K562 (cell line): ENCODE measurements around the gene GRK4. TPM values are rescaled to one million over a fixed set of nuclear protein-coding genes. Genes with fewer than 3 reads are reported as not detected.

Experiments
- ATAC-seq: fragments of 200-7000 bp; cut with Tn5 transposase; 3 replicates; pipeline ENCODE4 v1.9.1; 2020; ENCODE audit warnings: moderate library complexity
- BruUV-seq: library from RNA; stranded (reverse); fragments of 400-500 nt; replicated peaks from 2 replicates; lab custom pipeline; 2021; lab: Mats Ljungman, UMichigan
- CTCF ChIA-PET: fragments of 300-600 bp; formaldehyde crosslinking; extraction: SDS; loops from one replicate; lab custom pipeline; 2021; ENCODE audit warnings: low intra/inter-chr PET ratio; lab: Yijun Ruan, JAX
- POLR2A ChIA-PET: fragments of 300-600, 350-650 bp; sonication (Branson Sonifier 250); formaldehyde crosslinking; extraction: SDS; loops from one replicate; lab custom pipeline; 2021; ENCODE audit warnings: antibody characterized with exemption, inconsistent platforms; lab: Yijun Ruan, JAX
- DNase-seq, 4 experiments: peaks; one replicate each; pipeline versions ENCODE4 v3.0.0 to v3.0.0-alpha.2; 2011 to 2018; ENCODE audit warnings: low spot score in 3 of 4, mixed read lengths in 3 of 4; ENCODE audit errors: extremely low read depth in 1 of 4
- FAIRE-seq: peaks from 2 replicates; lab custom pipeline; 2011; peaks lifted over from hg19 to GRCh38; lab: Jason Lieb, UNC
- H2AFZ ChIP-seq: 2 replicates; pipeline ENCODE4 v1.6.0; 2011; ENCODE audit warnings: low read depth, low read length, control low read depth, inconsistent platforms
- H3K27ac ChIP-seq: fragments of 200-600 bp; 3 replicates; pipeline ENCODE4 v1.8.0; 2011; ENCODE audit warnings: low read depth, mild to moderate bottlenecking, control low read depth, inconsistent platforms, low read length, moderate library complexity, mixed read lengths; ENCODE audit errors: extremely low read depth
- H3K27me3 ChIP-seq, 2 experiments: fragments of 300-600 bp in 1 of 2; 2 replicates in 1 of 2; 3 replicates in 1 of 2; pipeline versions ENCODE4 v1.6.0 to v1.8.0; 2011; ENCODE audit warnings: inconsistent platforms in 2 of 2, low read length in 2 of 2, mild to moderate bottlenecking in 1 of 2, mixed read lengths in 1 of 2, moderate library complexity in 1 of 2; ENCODE audit not compliant: control insufficient read depth in 2 of 2, insufficient read depth in 2 of 2
- H3K36me3 ChIP-seq: fragments of 300-600 bp; 3 replicates; pipeline ENCODE4 v1.8.0; 2011; ENCODE audit warnings: mild to moderate bottlenecking, low read length, inconsistent platforms; ENCODE audit not compliant: control insufficient read depth, insufficient read depth
- H3K4me1 ChIP-seq, 2 experiments: fragments of 200-600 bp in 1 of 2; replicated peaks in 1 of 2; 2 replicates in 1 of 2; 3 replicates in 1 of 2; pipeline versions ENCODE4 v1.5.1 to v1.8.0; 2011; ENCODE audit warnings: inconsistent platforms in 2 of 2, low read length in 2 of 2, mild to moderate bottlenecking in 1 of 2, mixed read lengths in 1 of 2, moderate library complexity in 1 of 2; ENCODE audit not compliant: control insufficient read depth in 2 of 2, insufficient read depth in 2 of 2
- H3K4me2 ChIP-seq: 2 replicates; pipeline ENCODE4 v1.6.1; 2011; ENCODE audit warnings: low read length, control low read depth, inconsistent platforms, mixed read lengths; ENCODE audit not compliant: insufficient read depth
- H3K4me3 ChIP-seq: fragments of 200-600 bp; sonication (generic), shearing (Covaris generic); 2 replicates; pipeline ENCODE4 v1.5.1; 2016; ENCODE audit warnings: control low read depth, inconsistent platforms
- H3K79me2 ChIP-seq: fragments of 200-600 bp; 3 replicates; pipeline ENCODE4 v1.8.0; 2011; ENCODE audit warnings: low read length, inconsistent platforms; ENCODE audit not compliant: control insufficient read depth, insufficient read depth
- H3K9ac ChIP-seq, 2 experiments: 2 replicates each; pipeline versions ENCODE4 v1.6.0 to v1.6.1; 2011; ENCODE audit warnings: low read depth in 2 of 2, low read length in 2 of 2, control low read depth in 1 of 2, inconsistent platforms in 1 of 2, mild to moderate bottlenecking in 1 of 2, mixed read lengths in 1 of 2; ENCODE audit not compliant: insufficient read depth in 1 of 2
- H3K9me1 ChIP-seq: one replicate; pipeline ENCODE4 v1.6.0; 2011; ENCODE audit warnings: inconsistent platforms, mild to moderate bottlenecking, low read length, moderate library complexity; ENCODE audit not compliant: control insufficient read depth, insufficient read depth
- H3K9me3 ChIP-seq: replicated peaks from 2 replicates; pipeline ENCODE4 v1.5.1; 2011; ENCODE audit warnings: low read depth, low read length, inconsistent platforms; ENCODE audit not compliant: control insufficient read depth, insufficient read depth
- H4K20me1 ChIP-seq: replicated peaks from 2 replicates; pipeline ENCODE4 v1.6.1; 2011; ENCODE audit warnings: low read length, inconsistent platforms, mixed read lengths; ENCODE audit not compliant: control insufficient read depth, insufficient read depth
- CBX2 ChIP-seq: fragments of 200-600 bp; sonication (generic); IDR thresholded peaks from one replicate; pipeline ENCODE4 v1.6.1; 2012; ENCODE audit warnings: mild to moderate bottlenecking, low read length, inconsistent platforms; ENCODE audit not compliant: insufficient read depth, poor library complexity, severe bottlenecking
- CBX8 ChIP-seq: fragments of 200-600 bp; sonication (generic); IDR thresholded peaks from 2 replicates; pipeline ENCODE4 v1.6.1; 2012; ENCODE audit warnings: borderline replicate concordance, mixed run types, low read depth, mild to moderate bottlenecking, moderate library complexity, mixed read lengths, low read length, control low read depth, inconsistent platforms; ENCODE audit not compliant: poor library complexity, severe bottlenecking; ENCODE audit errors: extremely low read depth
- HNRNPLL ChIP-seq: fragments of 200-400 bp; formaldehyde crosslinking; IDR thresholded peaks from 2 replicates; pipeline ENCODE4 v1.6.1; 2017; ENCODE audit warnings: low read length, low read depth, mild to moderate bottlenecking; ENCODE audit not compliant: poor library complexity, severe bottlenecking
- RNF2 ChIP-seq: sonication (generic); IDR thresholded peaks from 2 replicates; pipeline ENCODE4 v1.6.1; 2016
- SMARCE1 ChIP-seq: fragments of 450-650 bp; IDR thresholded peaks from 2 replicates; pipeline ENCODE4 v1.7.1; 2016; ENCODE audit warnings: mild to moderate bottlenecking
- TBP ChIP-seq: optimal IDR thresholded peaks from 2 replicates; pipeline ENCODE3; 2011; ENCODE audit warnings: low read depth, low read length, improper control_type of control experiment
- ZFP36 ChIP-seq: fragments of 150-350 bp; IDR thresholded peaks from 2 replicates; pipeline ENCODE4 v1.6.1; 2018; ENCODE audit warnings: low read length, low read depth; ENCODE audit not compliant: partially characterized antibody
- WGBS: fragments of 100-300 bp; shearing (Covaris generic); methylation state at CpG from one replicate; pipeline ENCODE4 v1.1.6; 2016; ENCODE audit warnings: low coverage, mixed read lengths; ENCODE audit not compliant: insufficient coverage; ENCODE audit errors: missing lambda C conversion rate; 5-methylcytosine and 5-hydroxymethylcytosine counted together
- in situ Hi-C: fragments of 300-500 bp; cut with MboI; formaldehyde crosslinking; loops from 4 replicates; pipeline ENCODE4 v1.15.0; 2018; ENCODE audit warnings: inconsistent platforms, mixed read lengths
- intact Hi-C: fragments of 100-400 bp; cut with micrococcal nuclease; formaldehyde crosslinking; loops from 2 replicates; pipeline ENCODE4 v1.14.2; 2022
- polyA plus RNA-seq, 8 experiments: library from polyadenylated mRNA; depleted of rRNA in 4 of 8; stranded (reverse) in 5 of 8; unstranded in 3 of 8; fragments of >200 nt; fragmentation: Nextera tagmentation in 2 of 8; fragmentation: Illumina TruSeq in 1 of 8; extraction: Ambion mirVana in 2 of 8; extraction: Trizol in 1 of 8; gene quantifications; 2 replicates each; pipeline versions ENCODE4 v1.2.1 to v1.2.3, GENCODE V29; 2011 to 2014; ENCODE audit warnings: inconsistent platforms in 1 of 8, missing spikeins in 1 of 8
- total RNA-seq, 7 experiments: library from RNA; depleted of rRNA in 6 of 7; stranded (reverse); fragments of >200 nt in 6 of 7; fragmentation: Illumina TruSeq in 2 of 7; extraction: Trizol in 2 of 7; gene quantifications; 2 replicates each; pipeline versions ENCODE4 v1.2.1 to v1.2.3, GENCODE V29; 2011 to 2021; ENCODE audit warnings: low replicate concordance in 1 of 7
- TF ChIP-seq, protein P1 (sequence below), 2 experiments: IDR thresholded peaks; 2 replicates each; pipeline ENCODE4 v1.6.1; 2011; ENCODE audit warnings: borderline replicate concordance in 1 of 2, control low read depth in 1 of 2, low read depth in 1 of 2, low read length in 1 of 2, mild to moderate bottlenecking in 1 of 2, mixed read lengths in 1 of 2, moderate library complexity in 1 of 2; ENCODE audit not compliant: insufficient read depth in 1 of 2, insufficient read length in 1 of 2, poor library complexity in 1 of 2, severe bottlenecking in 1 of 2; ENCODE audit errors: extremely low read depth in 1 of 2

Gene GRK4
- total and polyA plus RNA-seq, 9 of the 15 experiments (the other 6 are each of a cell fraction or from before 2014, with no cell fraction given) = 1.1 to 4.8 (median 2.6) TPM

DNA sequence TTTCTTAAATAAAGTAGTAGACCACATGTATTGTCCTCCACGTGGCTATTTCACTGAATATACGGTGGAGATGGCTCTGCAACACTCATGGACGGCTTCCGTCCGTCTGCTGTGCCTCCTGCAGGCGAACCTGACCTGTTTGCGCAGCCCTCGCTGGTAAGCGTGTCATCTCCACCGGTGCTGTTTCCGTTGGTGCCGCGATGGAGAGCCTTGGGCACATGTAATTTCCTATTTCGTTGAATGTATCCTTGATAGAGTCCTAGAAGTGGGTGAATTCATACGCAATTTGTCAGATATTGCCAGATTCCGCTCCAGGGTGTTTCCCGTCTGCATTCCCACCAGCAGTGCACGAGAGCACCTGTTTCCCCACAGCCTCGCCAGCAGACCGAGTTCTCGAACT, 62.5 kb downstream of the GRK4 start:
- Histone ChIP-seq H3K4me2 (no peak overlapping the region), H3K36me3 (no peaks in the 10 kb centered on the region)
- BruUV-seq = no TSS peak
- peak; percentile 37 for TF ChIP-seq ZFP36
- no peak for TF ChIP-seq TBP
- TF ChIP-seq HNRNPLL = no peak
- TF ChIP-seq, protein P1, sequence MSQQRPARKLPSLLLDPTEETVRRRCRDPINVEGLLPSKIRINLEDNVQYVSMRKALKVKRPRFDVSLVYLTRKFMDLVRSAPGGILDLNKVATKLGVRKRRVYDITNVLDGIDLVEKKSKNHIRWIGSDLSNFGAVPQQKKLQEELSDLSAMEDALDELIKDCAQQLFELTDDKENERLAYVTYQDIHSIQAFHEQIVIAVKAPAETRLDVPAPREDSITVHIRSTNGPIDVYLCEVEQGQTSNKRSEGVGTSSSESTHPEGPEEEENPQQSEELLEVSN (IDR thresholded peaks at IDR 0.05; ENCODE audit: borderline replicate concordance in 1 of 2, extremely low read depth in 1 of 2, insufficient read depth in 1 of 2, insufficient read length in 1 of 2, low read depth in 1 of 2, low read length in 1 of 2, poor library complexity in 1 of 2, severe bottlenecking in 1 of 2) = peak in 1 of 2 experiments; percentile 9
- peak; percentile 83 for TF ChIP-seq CBX8
- peak; percentile 87 for TF ChIP-seq CBX2
- no peak for TF ChIP-seq SMARCE1
- peak; percentile 68; the same call in 1 of the 2 replicates for TF ChIP-seq RNF2
- TF ChIP-seq, all 486 proteins: peak for 5
- H2AFZ ChIP-seq = no peak overlapping the region
- no peak overlapping the region for H3K4me3 ChIP-seq
- in situ Hi-C loops = no loop called here
- DNase-seq (no peak), ATAC-seq (peak; percentile 49; the same call in 1 of the 3 replicates), FAIRE-seq (no peak)
- H3K4me1 ChIP-seq = no peaks in the 10 kb centered on the region; a peak in 1 of 5 replicates
- WGBS = 19% methylated on average over 20 of the region's 21 CpGs
- POLR2A ChIA-PET = no interaction called here
- H3K79me2 ChIP-seq = no peaks in the 10 kb centered on the region
- H3K27me3 ChIP-seq = peaks cover 50 to 81% of the 10 kb centered on the region in 2 experiments
- 0 out of 2 replicates have a peak, but pooled peaks cover 2% of the 10 kb centered on the region for H3K9me3 ChIP-seq
- CTCF ChIA-PET = no interaction called here
- no peaks in the 10 kb centered on the region; the same call in 1 of the 2 replicates for H4K20me1 ChIP-seq
- H3K27ac ChIP-seq = no peak overlapping the region
- intact Hi-C loops = no loop called here
- no peaks in the 10 kb centered on the region for H3K9me1 ChIP-seq
- no peak overlapping the region for H3K9ac ChIP-seq
